Measurements from ENCODE around the gene VAV1.
A peak's percentile ranks its signal among the peaks of the same experiment; 100 is the strongest.
"Not testable (repeated sequence)": the region's sequence is repeated elsewhere in the genome, so short reads cannot be mapped to it uniquely, and the experiment has no call there.

VAV1 gene

GRCh38 chr19:6753178-6754031 lies 19.1 kb upstream of the VAV1 start:
- peaks cover 44% of the 10 kb centered on the region for H3K36me3 ChIP-seq
- H3K4me3 ChIP-seq (ENCODE audit: low read depth, low read length) = no peak overlapping the region
- no peaks in the 10 kb centered on the region for H3K9me3 ChIP-seq (ENCODE audit: severe bottlenecking)
- no peaks in the 10 kb centered on the region for H3K27me3 ChIP-seq (ENCODE audit: insufficient read depth, low read depth, severe bottlenecking)
- TF ChIP-seq CTCF (IDR thresholded peaks at IDR 0.05; ENCODE audit: low read depth, low read length) = no peak
- H3K27ac ChIP-seq = no peak overlapping the region
- DNase-seq = peak; percentile 53

DNA sequence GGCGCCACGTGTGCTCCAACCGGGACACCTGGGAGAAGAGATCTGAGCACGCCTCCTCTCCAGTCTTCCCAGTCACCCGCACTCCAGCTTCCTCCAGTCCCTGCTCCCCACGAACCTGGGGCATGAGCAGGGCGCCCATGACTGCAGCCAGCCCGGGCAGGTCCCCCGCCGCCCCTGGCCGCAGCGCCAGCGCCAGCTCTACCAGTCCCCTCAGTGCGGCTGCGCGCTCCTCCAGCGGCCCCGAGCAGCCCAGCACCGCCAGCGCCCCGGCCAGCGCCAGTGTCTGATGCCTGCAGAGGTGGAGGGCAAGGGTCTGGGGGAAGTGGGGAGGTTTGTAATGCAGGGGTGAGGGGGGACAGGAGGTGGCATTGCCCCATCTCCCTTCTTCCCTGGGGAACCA lies 18.4 kb upstream of the VAV1 start:
- peaks cover 37% of the 10 kb centered on the region for H3K36me3 ChIP-seq
- H3K4me3 ChIP-seq (ENCODE audit: low read depth, low read length) = no peak overlapping the region
- H3K27ac ChIP-seq = no peak overlapping the region
- H3K9me3 ChIP-seq (ENCODE audit: severe bottlenecking) = no peaks in the 10 kb centered on the region
- no peak for DNase-seq
- TF ChIP-seq CTCF (IDR thresholded peaks at IDR 0.05; ENCODE audit: low read depth, low read length) = no peak
- no peaks in the 10 kb centered on the region for H3K27me3 ChIP-seq (ENCODE audit: insufficient read depth, low read depth, severe bottlenecking)

DNA sequence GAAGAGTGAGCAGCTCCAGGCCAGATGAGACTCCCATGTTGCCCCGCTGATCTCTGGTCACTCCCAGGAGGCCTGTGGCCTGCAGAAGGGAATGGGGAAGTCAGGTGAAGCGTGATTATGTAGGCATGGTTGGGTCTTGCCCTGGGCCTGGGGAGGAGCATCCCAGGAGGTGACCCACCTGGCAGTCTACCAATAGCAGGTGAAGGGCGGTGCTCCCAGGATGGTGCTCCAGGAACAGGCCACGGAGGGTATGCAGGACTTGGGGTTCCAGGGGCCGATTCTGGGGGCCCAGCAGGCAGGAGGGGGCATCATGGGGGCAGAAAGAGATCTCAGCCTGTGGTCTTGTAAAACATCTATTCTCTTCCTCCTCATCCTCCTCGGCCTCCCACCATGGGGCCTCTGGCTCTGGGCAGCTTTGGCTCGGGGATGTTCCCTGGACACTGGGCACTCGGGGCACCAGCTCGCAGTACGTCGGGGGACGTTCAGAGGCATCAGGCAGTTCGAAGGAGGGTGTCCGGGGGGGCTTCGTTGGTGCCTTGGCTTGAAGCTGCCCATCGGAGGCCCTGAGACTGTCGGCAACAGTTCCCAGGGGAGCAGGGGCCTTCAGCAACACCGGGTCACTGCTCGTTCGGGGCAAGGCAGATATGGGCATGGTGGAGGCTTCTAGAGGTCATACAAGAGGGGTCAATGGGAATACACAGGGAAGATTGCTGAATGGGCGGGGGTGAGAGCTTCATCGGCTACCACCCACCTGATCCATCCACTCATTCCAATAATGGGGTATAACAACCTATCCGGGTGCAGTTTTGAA lies 17.6 kb upstream of the VAV1 start:
- Histone ChIP-seq H3K9me3 (ENCODE audit: severe bottlenecking) (no peaks in the 10 kb centered on the region), H3K27ac (no peak overlapping the region), H3K27me3 (ENCODE audit: insufficient read depth, low read depth, severe bottlenecking) (no peaks in the 10 kb centered on the region), H3K36me3 (peaks cover 30% of the 10 kb centered on the region), H3K4me3 (ENCODE audit: low read depth, low read length) (no peak overlapping the region)
- DNase-seq = no peak
- TF ChIP-seq CTCF (IDR thresholded peaks at IDR 0.05; ENCODE audit: low read depth, low read length) = no peak

DNA sequence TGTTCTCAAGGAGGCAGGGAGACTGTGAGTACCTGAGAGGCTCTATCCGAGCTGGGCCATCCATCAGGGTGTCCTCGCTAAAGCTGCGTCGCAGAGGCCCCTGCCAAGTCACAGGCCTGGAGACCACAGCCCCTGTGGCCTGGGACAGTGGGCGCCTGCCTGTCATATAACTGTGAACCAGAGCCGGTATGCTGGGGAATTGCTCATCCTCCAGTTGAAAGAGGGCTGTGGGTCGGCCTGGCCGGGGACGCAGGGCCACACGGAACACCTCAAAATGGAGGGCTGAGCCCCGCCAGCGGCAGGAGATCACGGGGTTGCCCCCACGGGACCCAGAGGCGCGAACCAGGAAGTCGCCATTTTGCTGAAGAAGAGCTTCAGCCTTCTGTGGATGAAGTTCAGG lies 11.9 kb upstream of the VAV1 start:
- Histone ChIP-seq H3K36me3 (no peaks in the 10 kb centered on the region), H3K4me3 (ENCODE audit: low read depth, low read length) (no peak overlapping the region), H3K9me3 (ENCODE audit: severe bottlenecking) (peaks cover 3% of the 10 kb centered on the region), H3K27ac (no peak overlapping the region), H3K27me3 (ENCODE audit: insufficient read depth, low read depth, severe bottlenecking) (no peaks in the 10 kb centered on the region)
- no peak for DNase-seq
- no peak for TF ChIP-seq CTCF (IDR thresholded peaks at IDR 0.05; ENCODE audit: low read depth, low read length)

DNA sequence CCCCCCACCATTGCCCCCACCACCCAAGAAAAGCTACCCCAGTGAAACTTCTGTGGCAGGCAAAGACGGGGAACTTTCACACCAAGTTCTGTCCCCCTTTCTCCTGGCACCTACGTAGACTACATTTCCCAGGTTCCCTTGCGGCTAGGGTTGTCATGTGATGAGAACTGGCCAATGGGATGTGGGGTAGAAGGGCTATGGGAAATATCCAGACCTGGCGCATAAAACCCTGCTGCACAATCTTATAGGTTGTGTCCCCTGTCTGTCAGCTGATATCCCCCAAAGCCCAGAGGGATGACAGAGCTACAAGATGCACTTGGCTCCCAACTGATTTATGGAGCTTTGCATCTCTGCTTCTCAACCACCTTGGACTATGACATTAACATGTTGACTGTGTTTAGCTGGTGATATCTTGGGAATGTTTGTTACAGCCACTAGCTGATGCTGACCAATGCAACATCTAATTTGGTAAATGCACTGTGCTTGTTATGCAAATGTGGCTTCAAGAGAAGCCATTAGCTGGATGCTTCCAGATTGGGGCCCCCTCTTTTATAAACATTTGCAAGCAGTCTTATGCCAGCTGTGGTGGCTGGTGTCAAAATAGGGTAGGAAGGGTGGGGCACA lies 11.3 kb upstream of the VAV1 start:
- no peak overlapping the region for H3K4me3 ChIP-seq (ENCODE audit: low read depth, low read length)
- H3K36me3 ChIP-seq = no peaks in the 10 kb centered on the region
- TF ChIP-seq CTCF (IDR thresholded peaks at IDR 0.05; ENCODE audit: low read depth, low read length) = no peak
- H3K27ac ChIP-seq = no peak overlapping the region
- no peaks in the 10 kb centered on the region for H3K27me3 ChIP-seq (ENCODE audit: insufficient read depth, low read depth, severe bottlenecking)
- DNase-seq = peak; percentile 25
- peaks cover 3% of the 10 kb centered on the region for H3K9me3 ChIP-seq (ENCODE audit: severe bottlenecking)

- not testable (repeated sequence) for DNase-seq; H3K27ac ChIP-seq; H3K27me3 ChIP-seq (ENCODE audit: insufficient read depth, low read depth, severe bottlenecking); H3K36me3 ChIP-seq; H3K4me3 ChIP-seq (ENCODE audit: low read depth, low read length); H3K9me3 ChIP-seq (ENCODE audit: severe bottlenecking)
Measured at GRCh38 chr19:6762253-6762797, 10.2 kb upstream of the VAV1 start.
